Sigmoid colon (tissue), 4 donors: ENCODE results near the gene TIGD6.

ENCODE experiments used
- EP300 ChIP-seq, 4 donors: sonication (generic); formaldehyde crosslinking; IDR thresholded peaks; one replicate each; pipeline ENCODE4 v1.6.1; 2017; ENCODE audit warnings: antibody characterized with exemption in 4 of 4
- POLR2A ChIP-seq, 2 donors: fragments of 450-650 bp; IDR thresholded peaks; one replicate each; pipeline ENCODE4 v1.6.1; 2016; ENCODE audit warnings: antibody characterized with exemption in 2 of 2, mild to moderate bottlenecking in 2 of 2, moderate library complexity in 2 of 2
- POLR2AphosphoS5 ChIP-seq, 4 donors: sonication (generic); formaldehyde crosslinking; IDR thresholded peaks; one replicate each; pipeline ENCODE4 v1.6.1; 2017; ENCODE audit warnings: antibody characterized with exemption in 4 of 4
- TF ChIP-seq, protein P1 (sequence below), 4 experiments: fragments of 450-650 bp in 3 of 4; fragments of 200-600 bp in 1 of 4; IDR thresholded peaks; one replicate each; pipeline ENCODE4 v1.5.1; 2016 to 2019; ENCODE audit warnings: antibody characterized with exemption in 4 of 4, mild to moderate bottlenecking in 3 of 4, moderate library complexity in 2 of 4

GRCh38 chr5:150007050-150007449 lies 6.6 kb upstream of the TIGD6 start:
- TF ChIP-seq, protein P1, sequence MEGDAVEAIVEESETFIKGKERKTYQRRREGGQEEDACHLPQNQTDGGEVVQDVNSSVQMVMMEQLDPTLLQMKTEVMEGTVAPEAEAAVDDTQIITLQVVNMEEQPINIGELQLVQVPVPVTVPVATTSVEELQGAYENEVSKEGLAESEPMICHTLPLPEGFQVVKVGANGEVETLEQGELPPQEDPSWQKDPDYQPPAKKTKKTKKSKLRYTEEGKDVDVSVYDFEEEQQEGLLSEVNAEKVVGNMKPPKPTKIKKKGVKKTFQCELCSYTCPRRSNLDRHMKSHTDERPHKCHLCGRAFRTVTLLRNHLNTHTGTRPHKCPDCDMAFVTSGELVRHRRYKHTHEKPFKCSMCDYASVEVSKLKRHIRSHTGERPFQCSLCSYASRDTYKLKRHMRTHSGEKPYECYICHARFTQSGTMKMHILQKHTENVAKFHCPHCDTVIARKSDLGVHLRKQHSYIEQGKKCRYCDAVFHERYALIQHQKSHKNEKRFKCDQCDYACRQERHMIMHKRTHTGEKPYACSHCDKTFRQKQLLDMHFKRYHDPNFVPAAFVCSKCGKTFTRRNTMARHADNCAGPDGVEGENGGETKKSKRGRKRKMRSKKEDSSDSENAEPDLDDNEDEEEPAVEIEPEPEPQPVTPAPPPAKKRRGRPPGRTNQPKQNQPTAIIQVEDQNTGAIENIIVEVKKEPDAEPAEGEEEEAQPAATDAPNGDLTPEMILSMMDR (IDR thresholded peaks at IDR 0.05): no peak
- TF ChIP-seq POLR2A (IDR thresholded peaks at IDR 0.05) (no peak), POLR2AphosphoS5 (IDR thresholded peaks at IDR 0.05) (no peak), EP300 (IDR thresholded peaks at IDR 0.05) (no peak)
